HepG2 (cell line): ENCODE data around the gene SOX12. TPM values are rescaled to one million over a fixed set of nuclear protein-coding genes. Genes with fewer than 3 reads are reported as not detected.

ENCODE experiments used
- CHCHD3 ChIP-seq: sonication (generic); formaldehyde crosslinking; IDR thresholded peaks from 2 replicates; pipeline ENCODE4 v1.8.0; 2022; ENCODE audit warnings: mild to moderate bottlenecking, missing genetic modification reagents, moderate library complexity
- CREB1 ChIP-seq, 2 experiments: fragments of 450-650 bp in 1 of 2; IDR thresholded peaks; 2 replicates each; pipeline ENCODE4 v1.6.1; 2016 to 2017; ENCODE audit warnings: control low read depth in 1 of 2, mild to moderate bottlenecking in 1 of 2, missing compliant biosample characterization in 1 of 2, missing genetic modification characterization in 1 of 2
- KMT2B ChIP-seq: IDR thresholded peaks from 2 replicates; pipeline ENCODE4 v1.6.1; 2016; ENCODE audit warnings: missing genetic modification reagents, missing compliant biosample characterization
- PLRG1 ChIP-seq: fragments of 450-650 bp; conservative IDR thresholded peaks from 2 replicates; pipeline ENCODE4 v1.6.1; 2016
- RARA ChIP-seq: IDR thresholded peaks from 2 replicates; pipeline ENCODE4 v1.6.1; 2016; ENCODE audit warnings: missing genetic modification reagents, missing compliant biosample characterization
- RCOR2 ChIP-seq: IDR thresholded peaks from 2 replicates; pipeline ENCODE4 v1.6.1; 2016; ENCODE audit warnings: missing biosample characterization, missing genetic modification reagents
- SETDB1 ChIP-seq: sonication (generic); formaldehyde crosslinking; IDR thresholded peaks from 2 replicates; pipeline ENCODE4 v1.5.1; 2020; ENCODE audit warnings: missing genetic modification reagents, mild to moderate bottlenecking, borderline replicate concordance
- SMAD1 ChIP-seq: sonication (generic); formaldehyde crosslinking; IDR thresholded peaks from 2 replicates; pipeline ENCODE4 v1.4.0; 2020; ENCODE audit warnings: missing genetic modification reagents, low read depth, mild to moderate bottlenecking, borderline replicate concordance
- ZBTB3 ChIP-seq: sonication (generic); formaldehyde crosslinking; IDR thresholded peaks from 2 replicates; pipeline ENCODE4 v1.4.0; 2020; ENCODE audit warnings: low read depth, mild to moderate bottlenecking, moderate library complexity, missing genetic modification reagents, borderline replicate concordance
- ZFP41 ChIP-seq: sonication (generic); formaldehyde crosslinking; IDR thresholded peaks from 2 replicates; pipeline ENCODE4 v1.4.0; 2020; ENCODE audit warnings: mild to moderate bottlenecking, missing genetic modification reagents, borderline replicate concordance
- ZNF124 ChIP-seq: sonication (generic); formaldehyde crosslinking; IDR thresholded peaks from 2 replicates; pipeline ENCODE4 v1.4.0; 2020; ENCODE audit warnings: missing genetic modification reagents
- ZNF772 ChIP-seq: sonication (generic); formaldehyde crosslinking; IDR thresholded peaks from 2 replicates; pipeline ENCODE4 v1.5.0; 2020; ENCODE audit warnings: mild to moderate bottlenecking, missing genetic modification reagents
- polyA plus RNA-seq, 8 experiments: library from polyadenylated mRNA; depleted of rRNA in 3 of 8; stranded (reverse) in 7 of 8; unstranded in 1 of 8; fragments of >200 nt; fragmentation: Illumina TruSeq in 4 of 8; extraction: Trizol in 4 of 8; gene quantifications; 2 replicates each; pipeline versions ENCODE4 v1.2.1 to v1.2.3, GENCODE V29; 2011 to 2016; ENCODE audit warnings: low read depth in 4 of 8, missing spikeins in 1 of 8, mixed read lengths in 1 of 8; ENCODE audit not compliant: insufficient read depth in 1 of 8
- total RNA-seq, 5 experiments: library from RNA; depleted of rRNA; stranded (reverse); fragments of >200 nt; fragmentation: Illumina TruSeq; extraction: Trizol; gene quantifications; 2 replicates each; pipeline ENCODE4 v1.2.3, GENCODE V29; 2016; ENCODE audit warnings: low read depth in 1 of 5
- TF ChIP-seq, protein P1 (sequence below): IDR thresholded peaks from 2 replicates; pipeline ENCODE4 v1.6.1; 2016; ENCODE audit warnings: mild to moderate bottlenecking, missing biosample characterization, missing genetic modification reagents
- TF ChIP-seq, protein P2 (sequence below): sonication (generic); formaldehyde crosslinking; IDR thresholded peaks from 2 replicates; pipeline ENCODE4 v1.5.1; 2020; ENCODE audit warnings: missing genetic modification reagents, mild to moderate bottlenecking, borderline replicate concordance
- TF ChIP-seq, protein P3 (sequence below): IDR thresholded peaks from 2 replicates; pipeline ENCODE4 v1.6.1; 2012; ENCODE audit warnings: low read depth, low read length, improper control_type of control experiment
- TF ChIP-seq, protein P4 (sequence below): sonication (generic); formaldehyde crosslinking; IDR thresholded peaks from 2 replicates; pipeline ENCODE4 v1.8.0; 2022; ENCODE audit warnings: mild to moderate bottlenecking, missing genetic modification reagents, moderate library complexity
- TF ChIP-seq, protein P5 (sequence below), 2 experiments: sonication (generic) in 1 of 2; formaldehyde crosslinking in 1 of 2; IDR thresholded peaks; 2 replicates each; pipeline versions ENCODE4 v1.4.0 to v1.6.1; 2016 to 2020; ENCODE audit warnings: borderline replicate concordance in 1 of 2, low read depth in 1 of 2, mild to moderate bottlenecking in 1 of 2, missing genetic modification reagents in 1 of 2
- TF ChIP-seq, protein P6 (sequence below): sonication (generic); formaldehyde crosslinking; IDR thresholded peaks from 2 replicates; pipeline ENCODE4 v1.4.0; 2020; ENCODE audit warnings: mild to moderate bottlenecking, missing genetic modification reagents

SOX12 gene
- total and polyA plus RNA-seq, 2 of the 13 experiments (the other 11 are each of a cell fraction or from before 2014, with no cell fraction given): 10.0 to 18.7 TPM

DNA sequence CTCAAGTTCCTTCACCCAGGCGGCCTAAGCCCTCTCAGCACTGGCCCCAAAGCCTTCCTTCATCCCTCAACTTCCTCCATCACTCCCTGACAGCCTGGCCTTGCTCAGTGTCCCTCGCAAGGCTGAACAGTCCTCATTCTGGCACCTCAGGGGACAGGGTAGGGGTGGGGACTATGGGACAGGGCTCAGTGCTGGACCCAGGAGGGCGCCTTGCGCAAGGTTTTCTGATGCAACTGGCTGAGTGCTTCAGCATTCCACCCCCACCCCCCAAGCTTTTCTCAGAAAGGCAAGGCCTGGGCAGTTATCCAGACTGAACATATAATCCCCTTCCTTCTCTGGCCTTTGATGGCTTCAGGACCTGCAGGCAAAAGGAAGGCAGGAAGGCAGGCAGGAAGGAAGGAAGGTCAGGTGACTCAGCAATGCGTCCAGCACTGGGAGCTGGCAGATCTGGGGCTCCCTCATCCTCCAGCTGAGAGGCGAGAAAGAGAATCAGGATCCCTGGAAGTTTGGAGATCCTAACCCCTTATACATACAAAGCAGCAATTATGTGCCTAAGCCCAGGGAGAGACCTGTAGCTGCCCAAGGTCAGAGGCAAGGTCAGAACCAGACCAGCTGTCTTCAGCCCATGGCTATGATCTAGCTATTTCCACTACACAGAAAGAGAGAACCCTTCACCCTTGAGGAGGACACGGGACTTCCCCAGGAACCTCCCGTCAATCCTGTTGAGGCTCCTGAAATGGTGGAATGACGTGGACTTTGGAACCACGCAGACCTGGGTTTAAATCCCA is 46.6 kb downstream of the SOX12 start (continued):
- TF ChIP-seq, protein P1, sequence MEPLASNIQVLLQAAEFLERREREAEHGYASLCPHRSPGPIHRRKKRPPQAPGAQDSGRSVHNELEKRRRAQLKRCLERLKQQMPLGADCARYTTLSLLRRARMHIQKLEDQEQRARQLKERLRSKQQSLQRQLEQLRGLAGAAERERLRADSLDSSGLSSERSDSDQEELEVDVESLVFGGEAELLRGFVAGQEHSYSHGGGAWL (CRISPR knock-in tag): peak; percentile 77
- TF ChIP-seq SMAD1 (CRISPR knock-in tag): 0 out of 2 replicates have a peak, but pooled peaks have one; percentile 1
- TF ChIP-seq, protein P2, sequence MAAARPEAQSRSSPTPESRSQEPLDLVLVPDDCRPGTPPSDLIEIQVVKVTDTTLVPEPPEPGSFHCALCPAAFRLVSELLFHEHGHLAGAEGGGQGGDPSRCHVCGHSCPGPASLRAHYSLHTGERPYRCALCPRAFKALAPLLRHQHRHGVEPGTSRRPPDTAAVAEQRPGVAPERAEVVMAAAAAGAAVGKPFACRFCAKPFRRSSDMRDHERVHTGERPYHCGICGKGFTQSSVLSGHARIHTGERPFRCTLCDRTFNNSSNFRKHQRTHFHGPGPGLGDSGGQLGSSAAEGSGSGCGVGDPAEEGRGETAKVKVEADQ (CRISPR knock-in tag): peak; percentile 91
- peak; percentile 95 for TF ChIP-seq RCOR2 (CRISPR knock-in tag)
- TF ChIP-seq, protein P3, sequence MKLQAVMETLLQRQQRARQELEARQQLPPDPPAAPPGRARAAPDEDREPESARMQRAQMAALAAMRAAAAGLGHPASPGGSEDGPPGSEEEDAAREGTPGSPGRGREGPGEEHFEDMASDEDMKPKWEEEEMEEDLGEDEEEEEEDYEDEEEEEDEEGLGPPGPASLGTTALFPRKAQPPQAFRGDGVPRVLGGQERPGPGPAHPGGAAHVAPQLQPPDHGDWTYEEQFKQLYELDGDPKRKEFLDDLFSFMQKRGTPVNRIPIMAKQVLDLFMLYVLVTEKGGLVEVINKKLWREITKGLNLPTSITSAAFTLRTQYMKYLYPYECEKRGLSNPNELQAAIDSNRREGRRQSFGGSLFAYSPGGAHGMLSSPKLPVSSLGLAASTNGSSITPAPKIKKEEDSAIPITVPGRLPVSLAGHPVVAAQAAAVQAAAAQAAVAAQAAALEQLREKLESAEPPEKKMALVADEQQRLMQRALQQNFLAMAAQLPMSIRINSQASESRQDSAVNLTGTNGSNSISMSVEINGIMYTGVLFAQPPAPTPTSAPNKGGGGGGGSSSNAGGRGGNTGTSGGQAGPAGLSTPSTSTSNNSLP: peak; percentile 84
- TF ChIP-seq CREB1 (IDR thresholded peaks at IDR 0.05): peak; percentile 74
- TF ChIP-seq CREB1 (CRISPR knock-in tag; IDR thresholded peaks at IDR 0.05): no peak
- TF ChIP-seq, protein P4, sequence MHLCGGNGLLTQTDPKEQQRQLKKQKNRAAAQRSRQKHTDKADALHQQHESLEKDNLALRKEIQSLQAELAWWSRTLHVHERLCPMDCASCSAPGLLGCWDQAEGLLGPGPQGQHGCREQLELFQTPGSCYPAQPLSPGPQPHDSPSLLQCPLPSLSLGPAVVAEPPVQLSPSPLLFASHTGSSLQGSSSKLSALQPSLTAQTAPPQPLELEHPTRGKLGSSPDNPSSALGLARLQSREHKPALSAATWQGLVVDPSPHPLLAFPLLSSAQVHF (CRISPR knock-in tag): no peak; the same call in 1 of the 2 replicates
- TF ChIP-seq KMT2B: peak; percentile 86
- TF ChIP-seq RARA (CRISPR knock-in tag): peak; percentile 81
- TF ChIP-seq ZNF772 (CRISPR knock-in tag): peak; percentile 81; the same call in 1 of the 2 replicates
- peak; percentile 99 for TF ChIP-seq ZNF124 (CRISPR knock-in tag)
- TF ChIP-seq ZBTB3: 0 out of 2 replicates have a peak, but pooled peaks have one; percentile 74
- no peak for TF ChIP-seq ZFP41 (CRISPR knock-in tag)
- no peak for TF ChIP-seq SETDB1 (CRISPR knock-in tag)
- peak; percentile 68; the same call in 1 of the 2 replicates for TF ChIP-seq CHCHD3 (CRISPR knock-in tag)
- TF ChIP-seq, protein P5, sequence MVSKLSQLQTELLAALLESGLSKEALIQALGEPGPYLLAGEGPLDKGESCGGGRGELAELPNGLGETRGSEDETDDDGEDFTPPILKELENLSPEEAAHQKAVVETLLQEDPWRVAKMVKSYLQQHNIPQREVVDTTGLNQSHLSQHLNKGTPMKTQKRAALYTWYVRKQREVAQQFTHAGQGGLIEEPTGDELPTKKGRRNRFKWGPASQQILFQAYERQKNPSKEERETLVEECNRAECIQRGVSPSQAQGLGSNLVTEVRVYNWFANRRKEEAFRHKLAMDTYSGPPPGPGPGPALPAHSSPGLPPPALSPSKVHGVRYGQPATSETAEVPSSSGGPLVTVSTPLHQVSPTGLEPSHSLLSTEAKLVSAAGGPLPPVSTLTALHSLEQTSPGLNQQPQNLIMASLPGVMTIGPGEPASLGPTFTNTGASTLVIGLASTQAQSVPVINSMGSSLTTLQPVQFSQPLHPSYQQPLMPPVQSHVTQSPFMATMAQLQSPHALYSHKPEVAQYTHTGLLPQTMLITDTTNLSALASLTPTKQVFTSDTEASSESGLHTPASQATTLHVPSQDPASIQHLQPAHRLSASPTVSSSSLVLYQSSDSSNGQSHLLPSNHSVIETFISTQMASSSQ (IDR thresholded peaks at IDR 0.05; ENCODE audit: low read depth): peak; percentile 83
- TF ChIP-seq, protein P5 (CRISPR knock-in tag; IDR thresholded peaks at IDR 0.05; ENCODE audit: borderline replicate concordance): peak; percentile 96
- TF ChIP-seq, protein P6, sequence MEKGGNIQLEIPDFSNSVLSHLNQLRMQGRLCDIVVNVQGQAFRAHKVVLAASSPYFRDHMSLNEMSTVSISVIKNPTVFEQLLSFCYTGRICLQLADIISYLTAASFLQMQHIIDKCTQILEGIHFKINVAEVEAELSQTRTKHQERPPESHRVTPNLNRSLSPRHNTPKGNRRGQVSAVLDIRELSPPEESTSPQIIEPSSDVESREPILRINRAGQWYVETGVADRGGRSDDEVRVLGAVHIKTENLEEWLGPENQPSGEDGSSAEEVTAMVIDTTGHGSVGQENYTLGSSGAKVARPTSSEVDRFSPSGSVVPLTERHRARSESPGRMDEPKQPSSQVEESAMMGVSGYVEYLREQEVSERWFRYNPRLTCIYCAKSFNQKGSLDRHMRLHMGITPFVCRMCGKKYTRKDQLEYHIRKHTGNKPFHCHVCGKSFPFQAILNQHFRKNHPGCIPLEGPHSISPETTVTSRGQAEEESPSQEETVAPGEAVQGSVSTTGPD: no peak
- no peak for TF ChIP-seq PLRG1
